IMR-90 (cell line): Measurements from ENCODE around the gene DLL4.

Source experiments
- RFX5 ChIP-seq: IDR thresholded peaks from 2 replicates; pipeline ENCODE4 v1.8.0; 2012; ENCODE audit warnings: low read depth, mild to moderate bottlenecking, low read length, moderate library complexity
- USF2 ChIP-seq: fragments of 150-350 bp; IDR thresholded peaks from 2 replicates; pipeline ENCODE4 v1.6.1; 2017; ENCODE audit warnings: mild to moderate bottlenecking, antibody characterized with exemption, low read length, low read depth

DNA sequence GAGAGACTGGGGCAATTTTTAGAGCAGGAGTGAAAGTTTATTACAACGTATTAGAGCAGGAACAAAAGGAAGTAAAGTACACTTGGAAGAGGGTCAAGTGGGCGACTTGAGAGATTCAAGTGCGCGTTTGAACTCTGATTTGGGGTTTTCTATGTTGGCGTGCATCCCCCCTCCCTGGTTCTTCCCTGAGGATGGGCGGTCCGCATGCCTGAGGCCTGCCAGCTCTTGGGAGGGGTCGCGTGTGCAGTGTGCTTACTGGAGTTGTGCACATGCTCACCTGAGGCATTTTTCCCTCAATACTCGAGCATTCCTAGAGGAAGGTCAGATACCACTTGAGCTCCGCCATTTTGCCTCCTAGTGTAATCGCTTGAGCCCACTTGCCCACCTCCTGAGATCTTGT is 13.7 kb downstream of the DLL4 start:
- TF ChIP-seq RFX5 (no peak), USF2 (no peak)
